IMR-90 (cell line): ENCODE data around the gene RPL35. TPM values are rescaled to one million over a fixed set of nuclear protein-coding genes. Genes with fewer than 3 reads are reported as not detected.

Experiments
- ATAC-seq: fragments of 200-7000 bp; cut with Tn5 transposase; 2 replicates; pipeline ENCODE4 v1.9.1; 2020; ENCODE audit warnings: low read depth, mild to moderate bottlenecking, moderate library complexity
- BruUV-seq: library from RNA; stranded (reverse); fragments of 400-500 nt; replicated peaks from 2 replicates; lab custom pipeline; 2021; lab: Mats Ljungman, UMichigan
- CTCF ChIA-PET: fragments of 300-600 bp; formaldehyde crosslinking; extraction: SDS; loops from one replicate; lab custom pipeline; 2021; ENCODE audit warnings: antibody characterized with exemption; lab: Yijun Ruan, JAX
- POLR2A ChIA-PET: fragments of 300-600 bp; sonication (Branson Sonifier 250); formaldehyde crosslinking; loops from one replicate; lab custom pipeline; 2022; ENCODE audit warnings: antibody characterized with exemption; ENCODE audit not compliant: unreplicated experiment; lab: Charles Lee
- DNase-seq: peaks from one replicate; pipeline ENCODE4 v3.0.0; 2013
- H2AFZ ChIP-seq: replicated peaks from 2 replicates; pipeline ENCODE3; 2013; ENCODE audit warnings: low read length, mild to moderate bottlenecking; ENCODE audit not compliant: poor library complexity
- H2AK5ac ChIP-seq: 2 replicates; pipeline ENCODE4 v1.6.1; 2013; ENCODE audit warnings: low read depth, low read length, inconsistent platforms
- H2AK9ac ChIP-seq: replicated peaks from 2 replicates; pipeline ENCODE3; 2013; ENCODE audit warnings: mild to moderate bottlenecking, low read depth, low read length, moderate library complexity; ENCODE audit not compliant: poor library complexity
- H2BK120ac ChIP-seq: 2 replicates; pipeline ENCODE4 v1.6.1; 2013; ENCODE audit warnings: low read depth, low read length, inconsistent platforms
- H2BK15ac ChIP-seq: 3 replicates; pipeline ENCODE4 v1.6.1; 2013; ENCODE audit warnings: low read depth, low read length, inconsistent platforms
- H2BK20ac ChIP-seq: 2 replicates; pipeline ENCODE4 v1.6.1; 2013; ENCODE audit warnings: low read depth, mild to moderate bottlenecking, inconsistent platforms, low read length, moderate library complexity
- H2BK5ac ChIP-seq: 2 replicates; pipeline ENCODE4 v1.6.1; 2013; ENCODE audit warnings: mild to moderate bottlenecking, low read depth, low read length, inconsistent platforms; ENCODE audit not compliant: poor library complexity, severe bottlenecking
- H3K14ac ChIP-seq: replicated peaks from 2 replicates; pipeline ENCODE4 v1.6.1; 2013; ENCODE audit warnings: low read depth, low read length, inconsistent platforms
- H3K18ac ChIP-seq: 2 replicates; pipeline ENCODE4 v1.6.1; 2013; ENCODE audit warnings: low read depth, low read length, control low read depth
- H3K23ac ChIP-seq: 2 replicates; pipeline ENCODE4 v1.6.1; 2013; ENCODE audit warnings: low read depth, low read length, inconsistent platforms
- H3K27ac ChIP-seq: 2 replicates; pipeline ENCODE4 v1.5.1; 2013; ENCODE audit warnings: mild to moderate bottlenecking, control low read depth, low read length; ENCODE audit not compliant: insufficient read depth
- H3K27me3 ChIP-seq: 2 replicates; pipeline ENCODE4 v1.6.1; 2013; ENCODE audit warnings: low read length; ENCODE audit not compliant: control insufficient read depth, insufficient read depth
- H3K36me3 ChIP-seq: 2 replicates; pipeline ENCODE4 v1.6.1; 2013; ENCODE audit warnings: low read length, mixed read lengths; ENCODE audit not compliant: control insufficient read depth, insufficient read depth
- H3K4ac ChIP-seq: 2 replicates; pipeline ENCODE4 v1.6.1; 2013; ENCODE audit warnings: low read depth, low read length, inconsistent platforms
- H3K4me1 ChIP-seq: 2 replicates; pipeline ENCODE4 v1.6.1; 2013; ENCODE audit warnings: low read length, mixed read lengths; ENCODE audit not compliant: control insufficient read depth, insufficient read depth
- H3K4me2 ChIP-seq: 2 replicates; pipeline ENCODE4 v1.6.1; 2013; ENCODE audit warnings: low read depth, mild to moderate bottlenecking, control low read depth, low read length, moderate library complexity
- H3K4me3 ChIP-seq: 2 replicates; pipeline ENCODE4 v1.5.1; 2013; ENCODE audit warnings: low read depth, mild to moderate bottlenecking, control low read depth, low read length, moderate library complexity; ENCODE audit not compliant: insufficient read depth
- H3K56ac ChIP-seq: 2 replicates; pipeline ENCODE4 v1.6.1; 2013; ENCODE audit warnings: low read length, inconsistent platforms; ENCODE audit not compliant: insufficient read depth; ENCODE audit errors: extremely low read depth
- H3K79me1 ChIP-seq, 2 experiments: 2 replicates each; pipeline ENCODE4 v1.6.1; 2013; ENCODE audit warnings: low read length in 2 of 2, inconsistent platforms in 1 of 2, low read depth in 1 of 2
- H3K9ac ChIP-seq: 2 replicates; pipeline ENCODE4 v1.6.1; 2013; ENCODE audit warnings: low read depth, low read length, control low read depth
- H3K9me1 ChIP-seq: 2 replicates; pipeline ENCODE4 v1.6.1; 2013; ENCODE audit warnings: low read length, inconsistent platforms; ENCODE audit not compliant: insufficient read depth
- H3K9me3 ChIP-seq: 2 replicates; pipeline ENCODE4 v1.6.1; 2013; ENCODE audit warnings: low read length; ENCODE audit not compliant: control insufficient read depth, insufficient read depth
- H4K20me1 ChIP-seq: 2 replicates; pipeline ENCODE4 v1.6.1; 2013; ENCODE audit warnings: low read length, inconsistent platforms; ENCODE audit not compliant: insufficient read depth
- H4K5ac ChIP-seq: 2 replicates; pipeline ENCODE4 v1.6.1; 2013; ENCODE audit warnings: mild to moderate bottlenecking, low read depth, low read length, control low read depth
- H4K8ac ChIP-seq, 2 experiments: 2 replicates each; pipeline ENCODE4 v1.6.1; 2013; ENCODE audit warnings: low read depth in 2 of 2, low read length in 2 of 2, control low read depth in 1 of 2, inconsistent platforms in 1 of 2
- H4K91ac ChIP-seq: 2 replicates; pipeline ENCODE4 v1.6.1; 2013; ENCODE audit warnings: low read depth, low read length, inconsistent platforms; ENCODE audit not compliant: insufficient read depth
- BHLHE40 ChIP-seq: fragments of 150-350 bp; IDR thresholded peaks from 2 replicates; pipeline ENCODE4 v1.6.1; 2016; ENCODE audit warnings: mild to moderate bottlenecking, low read depth, low read length
- CEBPB ChIP-seq: IDR thresholded peaks from 2 replicates; pipeline ENCODE4 v1.6.1; 2012; ENCODE audit warnings: low read depth, low read length, improper control_type of control experiment
- MXI1 ChIP-seq: IDR thresholded peaks from 2 replicates; pipeline ENCODE4 v1.6.1; 2012; ENCODE audit warnings: low read depth, mild to moderate bottlenecking, low read length, moderate library complexity, borderline replicate concordance
- RAD21 ChIP-seq: IDR thresholded peaks from 2 replicates; pipeline ENCODE4 v1.6.1; 2012; ENCODE audit warnings: low read length, improper control_type of control experiment
- RCOR1 ChIP-seq: IDR thresholded peaks from 2 replicates; pipeline ENCODE4 v1.6.1; 2012; ENCODE audit warnings: mild to moderate bottlenecking, low read length, improper control_type of control experiment; ENCODE audit not compliant: insufficient replicate concordance
- RFX5 ChIP-seq: IDR thresholded peaks from 2 replicates; pipeline ENCODE4 v1.8.0; 2012; ENCODE audit warnings: low read depth, mild to moderate bottlenecking, low read length, moderate library complexity
- SMC3 ChIP-seq: fragments of 150-350 bp; IDR thresholded peaks from 2 replicates; pipeline ENCODE4 v1.6.1; 2016; ENCODE audit warnings: low read depth, mild to moderate bottlenecking, antibody characterized with exemption, low read length, moderate library complexity
- WGBS, 2 experiments: methylation state at CpG; one replicate each; pipeline versions ENCODE4 v1.1.5 to v1.1.7; 2013; ENCODE audit warnings: missing lambda C conversion rate in 2 of 2; ENCODE audit not compliant: insufficient read length in 1 of 2; ENCODE audit errors: extremely low coverage in 2 of 2; 5-methylcytosine and 5-hydroxymethylcytosine counted together
- dilution Hi-C: fragments of 300-500 bp; cut with HindIII; formaldehyde crosslinking; loops from one replicate; pipeline ENCODE4 v1.14.3; 2018; ENCODE audit warnings: low sequenced_read_pairs; ENCODE audit not compliant: unreplicated experiment
- in situ Hi-C: fragments of 300-500 bp; cut with MboI; formaldehyde crosslinking; loops from 3 replicates; pipeline ENCODE4 v1.14.3; 2019; ENCODE audit warnings: low sequenced_read_pairs, inconsistent platforms, mixed read lengths
- intact Hi-C: fragments of 100-400 bp; cut with micrococcal nuclease; formaldehyde crosslinking; loops from 2 replicates; pipeline ENCODE4 v1.10.0; 2022
- polyA plus RNA-seq, 3 experiments: library from polyadenylated mRNA; depleted of rRNA; stranded (reverse); fragments of >200 nt; gene quantifications; 2 replicates each; pipeline ENCODE4 v1.2.3, GENCODE V29; 2012; ENCODE audit warnings: low replicate concordance in 1 of 3
- total RNA-seq: library from RNA; depleted of rRNA; stranded (reverse); fragments of >200 nt; gene quantifications from 2 replicates; pipeline ENCODE4 v1.2.3, GENCODE V29; 2012
- TF ChIP-seq, protein P1 (sequence below): fragments of 150-350 bp; IDR thresholded peaks from 2 replicates; pipeline ENCODE4 v1.6.1; 2016; ENCODE audit warnings: low read depth, mild to moderate bottlenecking, low read length, moderate library complexity, borderline replicate concordance

The RPL35 gene
- total and polyA plus RNA-seq, 2 of the 4 experiments (the other 2 are of a cell fraction): 881 to 1,650 TPM

DNA sequence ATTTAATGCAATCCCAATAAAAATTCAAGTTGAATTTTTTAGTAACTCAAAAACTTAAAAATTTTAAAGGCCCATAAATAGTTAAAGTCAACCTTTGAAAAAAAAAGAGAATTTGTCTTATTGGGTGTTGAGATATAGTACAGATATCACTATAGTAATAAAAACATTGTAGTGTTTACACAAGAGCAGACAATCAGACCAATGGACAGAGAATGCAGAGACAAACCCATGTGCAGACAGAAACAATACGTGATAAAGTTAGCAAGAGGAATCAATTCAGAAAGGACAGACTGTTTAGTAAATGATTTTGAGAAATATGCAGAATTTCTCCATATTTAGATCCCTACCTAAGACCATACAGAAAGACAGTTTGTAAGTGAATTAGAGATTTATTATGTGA is 45.2 kb upstream of the RPL35 start:
- no peak overlapping the region for H3K4me2 ChIP-seq
- no peak overlapping the region for H2AK9ac ChIP-seq
- H3K23ac ChIP-seq: no peak overlapping the region
- H2BK20ac ChIP-seq: no peak overlapping the region
- TF ChIP-seq SMC3 (no peak), CEBPB (no peak), MXI1 (no peak), RFX5 (no peak), RCOR1 (no peak), RAD21 (no peak), BHLHE40 (no peak)
- TF ChIP-seq, protein P1, sequence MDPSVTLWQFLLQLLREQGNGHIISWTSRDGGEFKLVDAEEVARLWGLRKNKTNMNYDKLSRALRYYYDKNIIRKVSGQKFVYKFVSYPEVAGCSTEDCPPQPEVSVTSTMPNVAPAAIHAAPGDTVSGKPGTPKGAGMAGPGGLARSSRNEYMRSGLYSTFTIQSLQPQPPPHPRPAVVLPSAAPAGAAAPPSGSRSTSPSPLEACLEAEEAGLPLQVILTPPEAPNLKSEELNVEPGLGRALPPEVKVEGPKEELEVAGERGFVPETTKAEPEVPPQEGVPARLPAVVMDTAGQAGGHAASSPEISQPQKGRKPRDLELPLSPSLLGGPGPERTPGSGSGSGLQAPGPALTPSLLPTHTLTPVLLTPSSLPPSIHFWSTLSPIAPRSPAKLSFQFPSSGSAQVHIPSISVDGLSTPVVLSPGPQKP: no peak
- H3K9ac ChIP-seq: no peak overlapping the region
- H2AK5ac ChIP-seq: no peak overlapping the region
- ChIA-PET CTCF (no interaction called here), POLR2A (no interaction called here)
- H4K20me1 ChIP-seq: no peaks in the 10 kb centered on the region
- no peak overlapping the region for H3K4ac ChIP-seq
- dilution Hi-C loops (no loop called here), in situ Hi-C loops (loop anchor here (25.0 kb wide), 1 partner anchor 455 kb away; no protein-coding TSS in a partner anchor), intact Hi-C loops (no loop called here)
- no peaks in the 10 kb centered on the region for H3K27me3 ChIP-seq
- 0 out of 4 replicates have a peak, but pooled peaks cover 0 to 3% of the 10 kb centered on the region in 2 experiments for H3K79me1 ChIP-seq
- H3K56ac ChIP-seq: no peak overlapping the region
- no peak overlapping the region for H2BK15ac ChIP-seq
- no peak for ATAC-seq
- H2BK5ac ChIP-seq: no peak overlapping the region
- no peaks in the 10 kb centered on the region for H3K4me1 ChIP-seq
- H3K27ac ChIP-seq: no peak overlapping the region
- H3K36me3 ChIP-seq: peaks cover 24% of the 10 kb centered on the region
- no peak overlapping the region for H3K4me3 ChIP-seq
- H2AFZ ChIP-seq: no peak overlapping the region
- BruUV-seq: no TSS peak
- DNase-seq: no peak
- no peak overlapping the region for H3K18ac ChIP-seq
- H3K14ac ChIP-seq: no peak overlapping the region
- no peak overlapping the region for H4K5ac ChIP-seq
- H2BK120ac ChIP-seq: no peak overlapping the region
- no peak overlapping the region for H4K8ac ChIP-seq
- H3K9me1 ChIP-seq: 0 out of 2 replicates have a peak, but pooled peaks cover 6% of the 10 kb centered on the region
- no peaks in the 10 kb centered on the region for H3K9me3 ChIP-seq
- no peak overlapping the region for H4K91ac ChIP-seq
- WGBS, 2 experiments: no CpG with 5 or more reads among the region's 1 CpG
